Caki2 (cell line): Measurements from ENCODE around the gene EXO1. TPM values are rescaled to one million over a fixed set of nuclear protein-coding genes. Genes with fewer than 3 reads are reported as not detected.

Source experiments
- DNase-seq: peaks from one replicate; pipeline ENCODE4 v3.0.0-alpha.2; 2015; ENCODE audit warnings: low read depth
- in situ Hi-C: cut with HindIII; loops from 2 replicates; pipeline ENCODE4 v1.10.0; 2016; ENCODE audit warnings: low sequenced_read_pairs, low pct_unique_long_range_greater_than_20kb, mixed read lengths
- total RNA-seq: library from RNA; depleted of rRNA; stranded (reverse); fragments of >200 nt; shearing (Covaris generic); gene quantifications from 2 replicates; pipeline ENCODE4 v1.2.3, GENCODE V29; 2014; ENCODE audit warnings: low replicate concordance

Gene EXO1
- total RNA-seq, 1 experiment from 2014 or later = 32.4 TPM

GRCh38 chr1:241860922-241861321, 12.9 kb downstream of the EXO1 start:
- no peak for DNase-seq
- in situ Hi-C loops = no loop called here

- DNase-seq = no peak
- in situ Hi-C loops = no loop called here
These were observed 21.0 kb downstream of the EXO1 start for GRCh38 chr1:241869022-241869421.

GRCh38 chr1:241870336-241870735, 22.3 kb downstream of the EXO1 start:
- DNase-seq = no peak
- in situ Hi-C loops = no loop called here

GRCh38 chr1:241870746-241871430, 22.9 kb downstream of the EXO1 start:
- no peak for DNase-seq
- in situ Hi-C loops = no loop called here

GRCh38 chr1:241881440-241881839, 33.4 kb downstream of the EXO1 start:
- in situ Hi-C loops = no loop called here
- no peak for DNase-seq

GRCh38 chr1:241883159-241883558, 35.2 kb downstream of the EXO1 start:
- DNase-seq = no peak
- in situ Hi-C loops = no loop called here

- peak; percentile 22 for DNase-seq
- in situ Hi-C loops = no loop called here
These were observed 40.2 kb downstream of the EXO1 start for GRCh38 chr1:241888232-241888631.

- no peak for DNase-seq
- in situ Hi-C loops = no loop called here
These were observed 43.3 kb downstream of the EXO1 start for GRCh38 chr1:241891296-241891695.

- no peak for DNase-seq
- in situ Hi-C loops = no loop called here
These were observed 46.0 kb downstream of the EXO1 start for GRCh38 chr1:241894016-241894415.

GRCh38 chr1:241895013-241895412, 47.0 kb downstream of the EXO1 start:
- DNase-seq = no peak
- in situ Hi-C loops = no loop called here

GRCh38 chr1:241896670-241896962, 48.6 kb downstream of the EXO1 start:
- no peak for DNase-seq
- in situ Hi-C loops = no loop called here

- in situ Hi-C loops = no loop called here
- no peak for DNase-seq
These were observed 51.2 kb downstream of the EXO1 start for GRCh38 chr1:241899210-241899609.

- DNase-seq = no peak
- in situ Hi-C loops = no loop called here
These were observed 52.4 kb downstream of the EXO1 start for GRCh38 chr1:241900381-241900780.

- no peak for DNase-seq
- in situ Hi-C loops = no loop called here
These were observed 54.5 kb downstream of the EXO1 start for GRCh38 chr1:241902391-241903065.

GRCh38 chr1:241916196-241916595, 68.2 kb downstream of the EXO1 start:
- in situ Hi-C loops = no loop called here
- DNase-seq = no peak

- DNase-seq = no peak
- in situ Hi-C loops = no loop called here
These were observed 69.5 kb downstream of the EXO1 start for GRCh38 chr1:241917487-241917886.

- in situ Hi-C loops = no loop called here
- no peak for DNase-seq
These were observed 70.9 kb downstream of the EXO1 start for GRCh38 chr1:241918879-241919278.

GRCh38 chr1:241924080-241924808, 76.2 kb downstream of the EXO1 start:
- in situ Hi-C loops = no loop called here
- no peak for DNase-seq

GRCh38 chr1:241926141-241926540, 78.1 kb downstream of the EXO1 start:
- in situ Hi-C loops = no loop called here
- no peak for DNase-seq

- in situ Hi-C loops = no loop called here
- no peak for DNase-seq
These were observed 79.3 kb downstream of the EXO1 start for GRCh38 chr1:241927321-241927720.
